ENCODE data around the gene KHDC3L. TPM values are rescaled to one million over a fixed set of nuclear protein-coding genes. Genes with fewer than 3 reads are reported as not detected.

KHDC3L gene
- total and polyA plus RNA-seq, 7 donors: not detected

DNA sequence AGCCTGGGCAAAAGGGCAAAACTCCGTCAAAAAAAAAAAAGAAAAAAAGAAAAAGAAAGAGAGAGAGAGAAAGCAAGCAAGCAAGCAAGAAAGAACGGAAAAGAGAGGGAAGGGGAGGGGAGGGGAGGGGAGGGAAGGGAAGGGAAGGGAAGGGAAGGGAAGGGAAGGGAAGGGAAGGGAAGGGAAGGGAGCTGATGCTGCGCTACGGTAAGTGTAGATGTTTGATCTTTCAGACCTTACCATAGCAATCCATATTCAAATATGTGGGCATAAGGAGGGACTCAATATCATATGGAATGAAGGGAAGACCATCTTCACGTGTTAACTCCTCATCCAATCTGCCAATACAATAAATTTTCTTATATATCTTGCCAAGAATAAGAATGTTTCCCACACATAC, 20.3 kb upstream of the KHDC3L start:
- intact Hi-C loops (cut with DNase I): no loop called here
- TF ChIP-seq, protein P1, sequence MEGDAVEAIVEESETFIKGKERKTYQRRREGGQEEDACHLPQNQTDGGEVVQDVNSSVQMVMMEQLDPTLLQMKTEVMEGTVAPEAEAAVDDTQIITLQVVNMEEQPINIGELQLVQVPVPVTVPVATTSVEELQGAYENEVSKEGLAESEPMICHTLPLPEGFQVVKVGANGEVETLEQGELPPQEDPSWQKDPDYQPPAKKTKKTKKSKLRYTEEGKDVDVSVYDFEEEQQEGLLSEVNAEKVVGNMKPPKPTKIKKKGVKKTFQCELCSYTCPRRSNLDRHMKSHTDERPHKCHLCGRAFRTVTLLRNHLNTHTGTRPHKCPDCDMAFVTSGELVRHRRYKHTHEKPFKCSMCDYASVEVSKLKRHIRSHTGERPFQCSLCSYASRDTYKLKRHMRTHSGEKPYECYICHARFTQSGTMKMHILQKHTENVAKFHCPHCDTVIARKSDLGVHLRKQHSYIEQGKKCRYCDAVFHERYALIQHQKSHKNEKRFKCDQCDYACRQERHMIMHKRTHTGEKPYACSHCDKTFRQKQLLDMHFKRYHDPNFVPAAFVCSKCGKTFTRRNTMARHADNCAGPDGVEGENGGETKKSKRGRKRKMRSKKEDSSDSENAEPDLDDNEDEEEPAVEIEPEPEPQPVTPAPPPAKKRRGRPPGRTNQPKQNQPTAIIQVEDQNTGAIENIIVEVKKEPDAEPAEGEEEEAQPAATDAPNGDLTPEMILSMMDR (IDR thresholded peaks at IDR 0.05): no peak
- TF ChIP-seq POLR2AphosphoS5 (IDR thresholded peaks at IDR 0.05) (no peak), EP300 (IDR thresholded peaks at IDR 0.05) (no peak), POLR2A (IDR thresholded peaks at IDR 0.05) (no peak)
- Histone ChIP-seq H3K4me3 (no peak overlapping the region), H3K9me3 (no peaks in the 10 kb centered on the region), H3K4me1 (no peaks in the 10 kb centered on the region), H3K27ac (no peak overlapping the region), H3K36me3 (no peaks in the 10 kb centered on the region), H3K27me3 (no peaks in the 10 kb centered on the region)
- no peak for DNase-seq
- WGBS, 2 donors: 78 to 90% methylated on average over 5 of the region's 5 CpGs

DNA sequence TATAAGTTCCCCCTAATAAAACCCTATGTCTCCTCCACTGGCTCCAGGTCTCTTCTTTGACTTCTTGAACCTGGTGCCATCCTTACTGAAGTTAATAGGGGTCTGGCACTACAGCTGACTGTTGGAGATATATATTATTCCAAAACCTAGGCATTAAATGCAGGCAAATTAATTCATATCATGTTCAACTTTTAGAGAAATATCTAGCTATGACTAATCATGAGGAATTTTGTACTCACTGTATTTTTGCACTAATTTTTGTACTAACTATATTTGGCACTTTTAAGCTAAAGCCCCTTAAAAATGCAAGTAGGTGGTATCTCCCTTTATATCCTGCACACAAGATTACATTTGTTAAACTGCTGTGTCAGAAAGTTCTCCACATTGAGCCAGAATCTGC, 19.3 kb upstream of the KHDC3L start:
- Histone ChIP-seq H3K27ac (no peak overlapping the region), H3K9me3 (no peaks in the 10 kb centered on the region), H3K27me3 (peaks cover 0 to 3% (median under 1%) of the 10 kb centered on the region in 3 donors), H3K4me1 (no peaks in the 10 kb centered on the region), H3K36me3 (no peaks in the 10 kb centered on the region), H3K4me3 (no peak overlapping the region)
- TF ChIP-seq POLR2A (IDR thresholded peaks at IDR 0.05) (no peak), EP300 (IDR thresholded peaks at IDR 0.05) (no peak), POLR2AphosphoS5 (IDR thresholded peaks at IDR 0.05) (no peak)
- TF ChIP-seq, protein P1 (IDR thresholded peaks at IDR 0.05): no peak
- intact Hi-C loops (cut with DNase I): no loop called here
- DNase-seq: no peak

DNA sequence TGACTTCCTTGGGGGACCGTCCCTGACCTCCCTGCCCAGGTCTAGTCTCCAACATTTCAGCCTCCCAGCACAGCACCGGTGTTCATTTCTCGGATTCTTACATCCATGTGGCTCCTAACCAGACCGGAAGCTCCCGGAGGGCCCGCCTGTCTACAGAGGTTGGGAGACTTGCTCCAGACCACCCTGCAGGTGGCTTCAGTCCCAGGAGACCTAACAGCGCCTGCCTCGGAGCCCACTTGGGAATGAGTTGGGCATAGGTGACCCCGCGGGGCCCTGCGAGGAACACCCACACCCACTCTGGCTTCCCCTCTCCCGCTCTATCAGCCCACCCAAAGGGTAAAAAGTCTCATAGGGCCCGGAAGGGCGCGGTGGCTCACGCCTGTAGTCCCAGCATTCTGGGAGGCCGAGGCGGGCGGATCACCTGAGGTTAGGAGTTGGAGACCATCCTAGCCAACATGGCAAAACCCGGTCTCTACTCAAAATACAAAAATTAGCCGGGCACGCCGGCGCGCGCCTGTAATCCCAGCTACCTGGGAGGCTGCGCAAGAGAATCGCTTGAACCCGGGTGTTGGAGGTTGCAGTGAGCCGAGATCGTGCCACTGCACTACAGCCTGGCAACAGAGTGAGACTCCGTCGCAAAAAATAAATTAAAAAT, 13.8 kb upstream of the KHDC3L start:
- Histone ChIP-seq H3K27ac (no peak overlapping the region), H3K36me3 (no peaks in the 10 kb centered on the region), H3K9me3 (no peaks in the 10 kb centered on the region), H3K4me3 (no peak overlapping the region), H3K4me1 (no peaks in the 10 kb centered on the region), H3K27me3 (peaks cover 4 to 31% (median 12%) of the 10 kb centered on the region in 3 donors)
- DNase-seq: no peak
- intact Hi-C loops (cut with DNase I): no loop called here
- 48 to 76% methylated on average over 33 of the region's 33 CpGs for WGBS, 2 donors
- TF ChIP-seq POLR2AphosphoS5 (IDR thresholded peaks at IDR 0.05) (no peak), EP300 (IDR thresholded peaks at IDR 0.05) (no peak), POLR2A (IDR thresholded peaks at IDR 0.05) (no peak)
- TF ChIP-seq, protein P1 (IDR thresholded peaks at IDR 0.05): no peak

DNA sequence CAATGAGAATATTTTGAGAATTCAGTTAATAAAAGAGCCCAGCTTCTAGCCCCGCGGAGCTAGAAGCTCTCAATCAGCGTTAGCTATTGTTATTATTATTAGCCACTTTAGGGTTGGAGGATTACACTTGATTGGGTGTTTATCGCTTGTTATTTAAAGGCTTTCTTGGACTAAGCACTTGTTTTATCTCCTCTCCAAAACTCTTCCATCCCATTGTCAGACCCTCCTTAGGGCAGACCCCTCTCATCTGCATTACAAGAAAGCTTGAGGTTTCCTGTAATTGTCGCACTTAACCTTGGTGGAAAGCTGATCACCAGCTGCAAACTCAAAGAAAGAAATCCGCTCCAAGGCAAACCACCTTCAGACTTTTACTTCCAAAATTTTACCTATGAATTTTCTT, 13.1 kb upstream of the KHDC3L start:
- no peak for DNase-seq
- Histone ChIP-seq H3K9me3 (no peaks in the 10 kb centered on the region), H3K4me1 (no peaks in the 10 kb centered on the region), H3K36me3 (no peaks in the 10 kb centered on the region), H3K4me3 (no peak overlapping the region), H3K27ac (no peak overlapping the region), H3K27me3 (peaks cover 4 to 31% (median 12%) of the 10 kb centered on the region in 3 donors)
- intact Hi-C loops (cut with DNase I): no loop called here
- WGBS, 2 donors: 30 to 58% methylated on average over 6 of the region's 6 CpGs
- no peak for TF ChIP-seq EP300 (IDR thresholded peaks at IDR 0.05)
- TF ChIP-seq POLR2A (IDR thresholded peaks at IDR 0.05): no peak
- TF ChIP-seq, protein P1 (IDR thresholded peaks at IDR 0.05): no peak
- TF ChIP-seq POLR2AphosphoS5 (IDR thresholded peaks at IDR 0.05): no peak

All from sigmoid colon (tissue), 7 donors.